WTC11 (cell line): Measurements from ENCODE around the gene LRRC61.

Source experiments
- CTCF ChIP-seq: fragments of 200-600 bp; IDR thresholded peaks from 2 replicates; pipeline ENCODE4 v1.8.0; 2022; ENCODE audit warnings: antibody characterized with exemption
- TCF7 ChIP-seq: sonication (generic); formaldehyde crosslinking; IDR thresholded peaks from 2 replicates; pipeline ENCODE4 v1.8.0; 2022; ENCODE audit warnings: mild to moderate bottlenecking, low read depth, missing genetic modification reagents, moderate library complexity
- TEAD4 ChIP-seq: sonication (generic); formaldehyde crosslinking; IDR thresholded peaks from 2 replicates; pipeline ENCODE4 v1.8.0; 2022; ENCODE audit warnings: mild to moderate bottlenecking, missing genetic modification reagents
- TF ChIP-seq, protein P1 (sequence below): sonication (generic); formaldehyde crosslinking; IDR thresholded peaks from 2 replicates; pipeline ENCODE4 v1.8.1; 2022; ENCODE audit warnings: low read depth, missing genetic modification reagents, borderline replicate concordance
- TF ChIP-seq, protein P2 (sequence below): sonication (generic); formaldehyde crosslinking; IDR thresholded peaks from 2 replicates; pipeline ENCODE4 v1.8.0; 2022; ENCODE audit warnings: mild to moderate bottlenecking, missing genetic modification reagents
- TF ChIP-seq, protein P3 (sequence below): sonication (generic); formaldehyde crosslinking; IDR thresholded peaks from 2 replicates; pipeline ENCODE4 v1.8.1; 2023; ENCODE audit warnings: mild to moderate bottlenecking, missing genetic modification reagents, borderline replicate concordance

DNA sequence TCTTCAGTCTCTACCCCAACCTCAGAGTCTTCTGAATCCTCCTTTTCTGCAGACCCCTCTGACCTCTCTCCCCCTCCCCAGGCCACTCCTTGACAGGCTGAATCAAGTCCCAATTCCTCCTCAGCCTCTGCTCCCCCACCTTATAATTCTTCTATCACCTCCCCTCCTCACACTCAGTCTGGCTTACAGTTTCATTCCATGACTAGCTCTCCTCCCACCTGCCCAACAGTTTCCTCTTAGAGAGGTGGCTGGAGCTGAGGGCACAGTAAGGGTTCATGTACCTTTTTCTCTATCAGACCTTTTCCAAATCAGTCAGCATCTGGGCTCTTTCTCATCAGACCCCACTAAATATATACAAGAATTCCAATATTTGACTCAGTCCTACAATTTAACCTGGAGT lies 14.6 kb upstream of the LRRC61 start:
- no peak for TF ChIP-seq CTCF
- TF ChIP-seq, protein P1, sequence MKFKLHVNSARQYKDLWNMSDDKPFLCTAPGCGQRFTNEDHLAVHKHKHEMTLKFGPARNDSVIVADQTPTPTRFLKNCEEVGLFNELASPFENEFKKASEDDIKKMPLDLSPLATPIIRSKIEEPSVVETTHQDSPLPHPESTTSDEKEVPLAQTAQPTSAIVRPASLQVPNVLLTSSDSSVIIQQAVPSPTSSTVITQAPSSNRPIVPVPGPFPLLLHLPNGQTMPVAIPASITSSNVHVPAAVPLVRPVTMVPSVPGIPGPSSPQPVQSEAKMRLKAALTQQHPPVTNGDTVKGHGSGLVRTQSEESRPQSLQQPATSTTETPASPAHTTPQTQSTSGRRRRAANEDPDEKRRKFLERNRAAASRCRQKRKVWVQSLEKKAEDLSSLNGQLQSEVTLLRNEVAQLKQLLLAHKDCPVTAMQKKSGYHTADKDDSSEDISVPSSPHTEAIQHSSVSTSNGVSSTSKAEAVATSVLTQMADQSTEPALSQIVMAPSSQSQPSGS (CRISPR knock-in tag) = no peak
- TF ChIP-seq, protein P2, sequence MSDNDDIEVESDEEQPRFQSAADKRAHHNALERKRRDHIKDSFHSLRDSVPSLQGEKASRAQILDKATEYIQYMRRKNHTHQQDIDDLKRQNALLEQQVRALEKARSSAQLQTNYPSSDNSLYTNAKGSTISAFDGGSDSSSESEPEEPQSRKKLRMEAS (CRISPR knock-in tag) = no peak
- no peak for TF ChIP-seq TCF7 (CRISPR knock-in tag)
- TF ChIP-seq TEAD4 (CRISPR knock-in tag) = no peak
- TF ChIP-seq, protein P3, sequence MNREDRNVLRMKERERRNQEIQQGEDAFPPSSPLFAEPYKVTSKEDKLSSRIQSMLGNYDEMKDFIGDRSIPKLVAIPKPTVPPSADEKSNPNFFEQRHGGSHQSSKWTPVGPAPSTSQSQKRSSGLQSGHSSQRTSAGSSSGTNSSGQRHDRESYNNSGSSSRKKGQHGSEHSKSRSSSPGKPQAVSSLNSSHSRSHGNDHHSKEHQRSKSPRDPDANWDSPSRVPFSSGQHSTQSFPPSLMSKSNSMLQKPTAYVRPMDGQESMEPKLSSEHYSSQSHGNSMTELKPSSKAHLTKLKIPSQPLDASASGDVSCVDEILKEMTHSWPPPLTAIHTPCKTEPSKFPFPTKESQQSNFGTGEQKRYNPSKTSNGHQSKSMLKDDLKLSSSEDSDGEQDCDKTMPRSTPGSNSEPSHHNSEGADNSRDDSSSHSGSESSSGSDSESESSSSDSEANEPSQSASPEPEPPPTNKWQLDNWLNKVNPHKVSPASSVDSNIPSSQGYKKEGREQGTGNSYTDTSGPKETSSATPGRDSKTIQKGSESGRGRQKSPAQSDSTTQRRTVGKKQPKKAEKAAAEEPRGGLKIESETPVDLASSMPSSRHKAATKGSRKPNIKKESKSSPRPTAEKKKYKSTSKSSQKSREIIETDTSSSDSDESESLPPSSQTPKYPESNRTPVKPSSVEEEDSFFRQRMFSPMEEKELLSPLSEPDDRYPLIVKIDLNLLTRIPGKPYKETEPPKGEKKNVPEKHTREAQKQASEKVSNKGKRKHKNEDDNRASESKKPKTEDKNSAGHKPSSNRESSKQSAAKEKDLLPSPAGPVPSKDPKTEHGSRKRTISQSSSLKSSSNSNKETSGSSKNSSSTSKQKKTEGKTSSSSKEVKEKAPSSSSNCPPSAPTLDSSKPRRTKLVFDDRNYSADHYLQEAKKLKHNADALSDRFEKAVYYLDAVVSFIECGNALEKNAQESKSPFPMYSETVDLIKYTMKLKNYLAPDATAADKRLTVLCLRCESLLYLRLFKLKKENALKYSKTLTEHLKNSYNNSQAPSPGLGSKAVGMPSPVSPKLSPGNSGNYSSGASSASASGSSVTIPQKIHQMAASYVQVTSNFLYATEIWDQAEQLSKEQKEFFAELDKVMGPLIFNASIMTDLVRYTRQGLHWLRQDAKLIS = no peak
